Measurements from ENCODE around the gene CYLD. TPM values are rescaled to one million over a fixed set of nuclear protein-coding genes. Genes with fewer than 3 reads are reported as not detected.

CYLD gene
- polyA plus RNA-seq, 1 donor (not counting 4 experiments of a cell fraction or from before 2014, with no cell fraction given) = 24.7 TPM

- Histone ChIP-seq H3K4me2 (ENCODE audit: control insufficient read depth, extremely low read depth, insufficient read depth, low read depth, low read length) (no peak overlapping the region), H3K9me1 (ENCODE audit: control insufficient read depth, extremely low read depth, insufficient read depth, low read length) (no peaks in the 10 kb centered on the region), H4K20me1 (ENCODE audit: control insufficient read depth, extremely low read depth, insufficient read depth, low read length) (no peaks in the 10 kb centered on the region), H3K27me3 (ENCODE audit: control insufficient read depth, extremely low read depth, insufficient read depth, low read length) (peaks cover 2% of the 10 kb centered on the region), H3K9ac (ENCODE audit: control insufficient read depth, extremely low read depth, insufficient read depth, low read length) (no peak overlapping the region), H3K79me2 (ENCODE audit: control insufficient read depth, insufficient read depth, low read length) (peaks cover 1% of the 10 kb centered on the region), H3K27ac (ENCODE audit: control insufficient read depth, insufficient read depth, low read length) (no peak overlapping the region), H2AFZ (ENCODE audit: control insufficient read depth, low read length) (no peak overlapping the region), H3K9me3 (ENCODE audit: control insufficient read depth, low read depth, low read length) (no peaks in the 10 kb centered on the region), H3K4me3 (ENCODE audit: control insufficient read depth in 2 of 3, extremely low read depth in 1 of 3, insufficient read depth in 2 of 3, low read depth in 1 of 3, low read length in 3 of 3) (no peak overlapping the region), H3K4me1 (ENCODE audit: control insufficient read depth, extremely low read depth, insufficient read depth, low read length) (peaks cover 11% of the 10 kb centered on the region), H3K36me3 (ENCODE audit: control insufficient read depth in 2 of 2, extremely low read depth in 1 of 2, insufficient read depth in 2 of 2, low read length in 2 of 2) (no peaks in the 10 kb centered on the region)
- FAIRE-seq (no peak), DNase-seq (ENCODE audit: low read depth, low spot score) (no peak)
- TF ChIP-seq CTCF (optimal IDR thresholded peaks at IDR 0.05 in 1 of 3, IDR thresholded peaks at IDR 0.05 in 1 of 3, conservative IDR thresholded peaks at IDR 0.05 in 1 of 3; ENCODE audit: extremely low read depth in 1 of 3, insufficient read depth in 2 of 3, low read length in 3 of 3) (no peak), EZH2 (IDR thresholded peaks at IDR 0.05; ENCODE audit: low read length) (no peak)
- dilution Hi-C loops (cut with MboI; ENCODE audit: extremely low pct_ligation_motif_present, low sequenced_read_pairs) = no loop called here
Measured at GRCh38 chr16:50737420-50737959, 4.4 kb upstream of the CYLD start.

GRCh38 chr16:50739031-50739430 lies 2.9 kb upstream of the CYLD start:
- no peak for TF ChIP-seq EZH2 (IDR thresholded peaks at IDR 0.05; ENCODE audit: low read length)
- no peak for TF ChIP-seq CTCF (optimal IDR thresholded peaks at IDR 0.05 in 1 of 3, IDR thresholded peaks at IDR 0.05 in 1 of 3, conservative IDR thresholded peaks at IDR 0.05 in 1 of 3; ENCODE audit: extremely low read depth in 1 of 3, insufficient read depth in 2 of 3, low read length in 3 of 3)
- Histone ChIP-seq H3K9me1 (ENCODE audit: control insufficient read depth, extremely low read depth, insufficient read depth, low read length) (no peaks in the 10 kb centered on the region), H4K20me1 (ENCODE audit: control insufficient read depth, extremely low read depth, insufficient read depth, low read length) (no peaks in the 10 kb centered on the region), H3K79me2 (ENCODE audit: control insufficient read depth, insufficient read depth, low read length) (peaks cover 7% of the 10 kb centered on the region), H3K27me3 (ENCODE audit: control insufficient read depth, extremely low read depth, insufficient read depth, low read length) (peaks cover 2% of the 10 kb centered on the region), H3K27ac (ENCODE audit: control insufficient read depth, insufficient read depth, low read length) (no peak overlapping the region), H3K36me3 (ENCODE audit: control insufficient read depth in 2 of 2, extremely low read depth in 1 of 2, insufficient read depth in 2 of 2, low read length in 2 of 2) (no peaks in the 10 kb centered on the region), H3K4me2 (ENCODE audit: control insufficient read depth, extremely low read depth, insufficient read depth, low read depth, low read length) (no peak overlapping the region), H2AFZ (ENCODE audit: control insufficient read depth, low read length) (no peak overlapping the region), H3K4me3 (ENCODE audit: control insufficient read depth in 2 of 3, extremely low read depth in 1 of 3, insufficient read depth in 2 of 3, low read depth in 1 of 3, low read length in 3 of 3) (no peak overlapping the region), H3K4me1 (ENCODE audit: control insufficient read depth, extremely low read depth, insufficient read depth, low read length) (peaks cover 24% of the 10 kb centered on the region), H3K9me3 (ENCODE audit: control insufficient read depth, low read depth, low read length) (no peaks in the 10 kb centered on the region), H3K9ac (ENCODE audit: control insufficient read depth, extremely low read depth, insufficient read depth, low read length) (no peak overlapping the region)
- DNase-seq (ENCODE audit: low read depth, low spot score) (no peak), FAIRE-seq (no peak)
- dilution Hi-C loops (cut with MboI; ENCODE audit: extremely low pct_ligation_motif_present, low sequenced_read_pairs) = no loop called here
